ENCODE results near the gene PDE7B.

DNA sequence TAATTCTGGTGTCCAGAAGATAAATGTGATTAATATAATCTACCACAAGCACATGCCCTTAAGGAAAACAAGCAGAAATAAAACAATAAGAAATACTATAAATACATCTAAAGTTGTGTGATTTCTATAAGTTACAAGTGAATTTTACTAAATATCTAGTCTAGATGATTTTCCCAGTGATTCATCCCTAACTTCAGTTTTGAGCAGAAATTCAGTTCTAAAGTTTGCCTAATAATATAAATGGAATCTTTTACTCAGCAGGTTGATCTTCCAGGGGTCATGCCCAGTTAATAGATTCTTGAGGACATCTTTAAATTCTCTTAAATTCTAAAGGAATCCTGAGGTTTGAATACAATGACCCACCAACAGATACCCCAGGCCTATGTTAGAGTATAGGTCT is 37.3 kb downstream of the PDE7B start:
- TF ChIP-seq POLR2AphosphoS5 (IDR thresholded peaks at IDR 0.05; ENCODE audit: control insufficient read depth, insufficient read depth, low read depth, low read length) = no peak
- TF ChIP-seq SP1 (CRISPR knock-in tag; IDR thresholded peaks at IDR 0.05) = no peak
